GM10847 (cell line): ENCODE results near the gene NLGN1.

Source experiments
- POLR2A ChIP-seq: IDR thresholded peaks from 2 replicates; pipeline ENCODE4 v1.6.1; 2011; ENCODE audit not compliant: insufficient read length; ENCODE audit errors: extremely low read depth

The NLGN1 gene

DNA sequence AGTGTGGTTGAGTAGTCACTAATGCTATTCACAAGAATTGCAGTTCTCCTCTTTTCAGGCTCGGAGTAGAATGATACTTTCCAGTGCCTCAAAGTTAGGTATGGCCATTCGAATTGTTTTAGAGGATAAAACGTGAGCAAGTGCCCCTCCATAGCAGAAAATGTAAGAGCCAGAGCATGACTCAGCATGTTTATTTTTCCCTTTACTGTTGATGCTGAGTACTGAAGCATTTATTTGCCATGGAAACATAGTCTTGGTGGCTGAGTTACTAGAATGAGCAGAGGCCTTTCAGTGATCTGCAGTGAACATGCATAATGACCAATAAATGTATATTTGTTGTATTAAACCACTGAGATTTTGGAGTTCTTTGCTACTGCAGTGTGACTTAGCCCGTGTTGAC lies 540.6 kb downstream of the NLGN1 start:
- TF ChIP-seq POLR2A, result no peak

DNA sequence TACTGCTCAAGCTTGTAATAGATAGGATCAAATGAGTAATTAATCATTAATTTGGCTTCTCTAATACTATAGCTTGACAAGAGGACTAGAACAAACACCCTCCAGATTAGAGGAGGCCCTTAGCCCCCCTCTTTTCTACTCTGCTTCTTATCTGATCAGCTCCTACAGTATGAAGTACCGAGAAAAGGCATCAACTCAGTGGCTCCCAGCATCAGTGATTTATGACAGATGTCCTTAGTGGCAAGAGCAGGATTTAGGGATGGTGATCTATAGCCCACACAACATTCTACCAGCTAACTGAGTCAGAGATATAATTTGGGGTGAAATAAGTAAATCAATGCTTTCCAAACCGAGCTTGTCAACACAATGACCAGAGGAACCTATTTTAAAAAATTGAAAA lies 541.1 kb downstream of the NLGN1 start:
- no peak for TF ChIP-seq POLR2A

DNA sequence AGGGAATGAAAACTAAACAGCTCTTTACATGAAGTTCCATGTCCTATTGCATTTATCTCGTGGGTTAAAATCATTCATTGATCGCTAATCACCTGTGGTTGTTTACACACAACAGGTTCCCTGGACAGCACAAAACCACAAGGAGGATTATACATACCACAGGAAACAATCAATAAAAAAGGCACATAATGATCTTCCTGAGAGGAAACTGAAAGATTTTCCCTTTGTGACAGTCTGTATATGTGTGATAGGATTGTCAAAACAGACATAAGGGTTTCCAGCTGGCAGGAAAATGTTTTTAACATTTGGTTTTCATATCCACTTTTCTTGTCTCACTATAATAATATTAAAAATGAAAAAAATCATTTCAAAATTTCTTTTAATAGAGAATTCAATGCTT lies 541.8 kb downstream of the NLGN1 start:
- TF ChIP-seq POLR2A, result no peak

DNA sequence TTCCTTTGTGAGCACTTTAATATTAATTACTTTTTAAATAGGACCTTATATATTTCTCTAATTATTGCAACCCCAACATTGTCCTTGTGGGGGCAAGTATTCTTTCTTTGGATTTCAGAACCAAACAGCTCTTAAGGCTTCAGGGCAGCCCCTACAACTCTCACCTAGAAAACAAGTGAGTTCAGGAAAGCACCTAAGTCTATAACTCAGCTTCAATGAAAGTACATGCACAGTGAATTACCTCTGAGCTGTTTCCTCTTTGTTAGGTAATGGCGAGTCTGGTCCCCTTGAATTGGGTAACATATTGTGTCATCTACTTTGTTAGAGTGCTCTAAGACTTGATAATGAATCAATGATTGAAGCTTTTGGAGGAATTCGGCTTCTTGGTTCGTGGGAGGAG lies 545.7 kb downstream of the NLGN1 start:
- no peak for TF ChIP-seq POLR2A

DNA sequence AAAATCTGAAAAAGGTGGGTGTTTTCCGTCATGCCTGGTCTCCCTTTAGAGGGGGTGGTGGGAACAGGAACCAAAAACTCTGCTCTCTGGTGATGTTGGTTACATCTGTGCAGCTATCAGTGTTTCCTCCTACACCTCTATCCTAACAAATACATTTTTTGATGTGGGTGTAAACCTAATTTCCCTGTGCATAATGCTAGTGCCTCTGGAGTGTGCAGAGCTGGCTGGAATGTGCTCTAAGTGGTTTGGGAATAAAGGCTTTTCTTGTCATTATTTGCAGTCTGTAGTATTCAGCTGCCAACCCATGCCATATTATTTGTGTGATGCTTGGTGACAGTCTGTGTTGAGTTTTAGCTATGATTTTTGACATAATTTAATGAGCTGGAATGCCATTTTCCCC lies 547.6 kb downstream of the NLGN1 start:
- no peak for TF ChIP-seq POLR2A

DNA sequence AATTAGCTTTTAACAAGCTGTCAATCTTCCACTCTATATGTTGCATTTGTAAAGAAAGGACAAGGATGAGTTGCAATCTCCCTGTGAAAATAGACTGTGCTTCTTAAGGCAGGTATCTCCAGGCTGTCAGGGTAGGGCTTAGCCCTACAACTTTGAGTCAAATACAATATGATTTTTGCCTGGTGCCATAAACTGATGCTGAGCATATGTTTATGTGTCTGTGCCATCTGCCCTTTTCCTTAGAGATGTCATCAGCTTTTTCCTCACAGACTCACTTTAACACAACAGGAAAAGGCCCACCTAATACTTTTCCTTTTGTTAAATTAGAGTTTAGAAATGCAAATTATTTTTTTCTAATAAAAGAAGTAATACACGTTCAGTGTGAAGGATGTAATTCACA lies 548.3 kb downstream of the NLGN1 start:
- TF ChIP-seq POLR2A, result no peak

DNA sequence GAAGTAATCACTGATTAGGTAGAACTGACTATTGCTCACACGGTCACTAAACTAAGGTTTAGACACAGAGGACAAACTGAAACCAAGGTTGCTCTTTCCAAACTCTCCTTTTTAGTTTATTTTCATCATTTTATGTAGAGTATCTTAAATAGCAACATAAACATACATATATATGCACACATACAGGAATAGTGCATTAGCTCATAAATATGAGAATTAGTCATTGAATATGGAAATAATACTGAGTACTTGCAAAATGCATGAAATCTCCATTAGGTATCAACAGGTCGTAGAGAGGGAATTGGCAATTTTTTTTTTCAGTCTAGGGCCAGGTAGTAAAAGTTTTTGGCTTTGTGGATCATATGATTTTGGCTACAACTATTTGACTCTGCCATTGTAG lies 557.1 kb downstream of the NLGN1 start:
- TF ChIP-seq POLR2A, result no peak

DNA sequence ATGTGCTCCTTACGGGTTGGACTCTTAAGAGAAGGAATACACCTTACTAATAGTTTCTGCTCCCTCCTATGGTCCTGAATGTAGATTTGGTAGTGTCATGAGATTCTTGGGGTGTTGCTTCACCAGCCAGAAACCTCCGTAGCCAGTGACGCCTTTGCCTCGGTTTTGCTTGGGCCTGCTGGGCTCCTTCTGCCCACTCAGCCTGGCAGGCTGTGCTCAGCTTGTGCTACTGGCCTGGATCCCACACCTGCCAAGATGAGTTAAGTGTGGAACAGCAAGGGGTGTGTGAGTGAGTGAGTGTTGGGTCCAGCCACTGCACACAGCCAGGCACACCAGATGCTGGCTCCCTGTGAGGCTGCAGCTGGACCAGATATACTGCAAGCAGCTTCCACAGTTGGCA lies 560.1 kb downstream of the NLGN1 start:
- no peak for TF ChIP-seq POLR2A

DNA sequence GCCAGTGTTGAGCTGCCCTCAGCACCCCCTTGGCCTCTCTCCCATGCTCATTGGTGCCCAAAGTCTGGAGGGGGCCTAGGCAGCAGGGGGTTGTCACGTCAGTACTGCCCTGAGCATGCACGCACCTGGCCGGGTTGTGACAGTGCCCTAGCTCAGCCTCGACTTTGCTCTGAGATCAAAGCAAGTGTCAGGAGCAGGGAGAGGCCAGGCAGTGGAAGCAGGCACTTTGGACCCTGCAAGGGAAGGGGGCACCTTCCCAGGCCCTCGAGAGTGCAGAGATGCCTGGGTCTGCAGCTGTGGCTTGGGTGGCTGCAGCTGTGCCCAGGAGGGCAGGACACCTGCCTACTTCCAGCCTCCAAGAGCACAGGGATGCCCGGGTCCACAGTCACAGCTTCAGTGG lies 561.3 kb downstream of the NLGN1 start:
- TF ChIP-seq POLR2A, result no peak

DNA sequence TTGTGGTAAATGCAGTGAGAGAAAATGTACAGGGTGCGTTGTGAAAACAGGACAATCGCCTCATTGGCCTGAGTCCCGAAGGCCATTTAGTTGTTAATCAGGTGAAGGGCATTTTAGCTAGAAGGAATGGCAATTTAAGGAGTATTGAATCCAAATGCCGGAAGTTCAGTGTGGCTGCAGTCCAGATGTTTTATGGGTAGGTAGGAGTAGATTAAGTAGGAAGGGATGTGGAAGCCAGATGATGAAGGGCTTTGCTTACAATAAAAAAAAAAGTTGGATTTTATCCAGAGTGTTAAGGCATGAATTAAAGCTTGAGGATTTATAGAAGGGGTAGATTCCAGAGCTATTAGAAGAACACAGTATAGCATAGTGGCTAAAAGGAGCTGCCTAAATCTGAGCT lies 572.7 kb downstream of the NLGN1 start:
- no peak for TF ChIP-seq POLR2A

DNA sequence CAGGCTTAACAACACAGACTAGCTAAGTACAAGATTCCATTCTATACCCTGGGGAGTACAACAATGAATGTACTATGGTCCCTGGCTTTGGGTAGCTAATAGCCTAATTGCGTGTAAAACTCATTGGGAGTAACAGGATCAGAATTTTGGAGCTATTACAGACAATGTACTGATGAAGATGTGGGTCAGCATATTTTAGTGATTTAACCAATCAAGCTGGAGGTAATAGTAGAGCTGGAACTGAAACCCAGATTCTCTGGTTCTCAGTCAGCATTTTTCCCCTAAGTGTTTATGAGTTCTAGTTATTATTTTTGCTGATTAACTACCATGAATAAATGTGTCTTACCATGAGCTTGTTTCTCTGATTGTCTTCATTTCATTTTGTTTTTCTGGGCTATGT lies 578.7 kb downstream of the NLGN1 start:
- TF ChIP-seq POLR2A, result no peak

DNA sequence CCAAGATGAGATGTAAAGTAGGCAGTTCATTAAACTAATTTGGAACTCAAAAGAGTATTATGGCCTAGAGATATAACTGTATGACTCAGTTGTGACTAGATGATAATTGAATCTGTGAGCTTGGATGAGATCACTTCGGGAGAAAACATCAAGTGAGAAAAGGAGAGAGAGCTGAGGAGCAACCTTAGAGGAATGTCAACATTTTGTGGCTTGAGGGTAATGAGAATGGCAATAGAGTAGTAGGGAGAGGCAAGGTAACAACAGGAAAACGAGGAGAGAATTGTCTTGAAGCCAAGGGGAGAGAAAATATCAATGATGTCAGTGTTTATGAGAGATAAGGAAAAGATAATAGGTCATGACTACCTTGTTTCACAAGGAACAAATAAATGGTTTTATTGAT lies 580.2 kb downstream of the NLGN1 start:
- TF ChIP-seq POLR2A, result no peak

DNA sequence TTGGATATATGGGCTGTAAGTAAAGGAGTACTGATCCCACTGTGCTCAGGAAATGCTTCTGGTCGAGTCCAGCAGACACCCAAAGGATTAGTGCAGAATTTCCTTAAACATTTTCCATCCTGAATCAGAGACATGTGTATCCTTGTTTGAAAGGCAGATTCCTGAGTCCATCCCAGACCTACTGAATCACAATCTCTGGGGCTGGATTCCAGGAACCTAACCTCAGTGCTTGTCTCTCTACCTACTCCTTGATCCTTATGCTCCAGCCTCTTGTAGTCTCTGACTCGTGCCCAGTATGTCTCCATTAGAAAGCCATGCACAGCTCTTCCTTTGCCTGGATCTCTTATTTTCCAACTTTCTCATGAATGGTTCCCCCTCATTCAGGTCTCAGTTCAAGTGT lies 585.8 kb downstream of the NLGN1 start:
- no peak for TF ChIP-seq POLR2A

DNA sequence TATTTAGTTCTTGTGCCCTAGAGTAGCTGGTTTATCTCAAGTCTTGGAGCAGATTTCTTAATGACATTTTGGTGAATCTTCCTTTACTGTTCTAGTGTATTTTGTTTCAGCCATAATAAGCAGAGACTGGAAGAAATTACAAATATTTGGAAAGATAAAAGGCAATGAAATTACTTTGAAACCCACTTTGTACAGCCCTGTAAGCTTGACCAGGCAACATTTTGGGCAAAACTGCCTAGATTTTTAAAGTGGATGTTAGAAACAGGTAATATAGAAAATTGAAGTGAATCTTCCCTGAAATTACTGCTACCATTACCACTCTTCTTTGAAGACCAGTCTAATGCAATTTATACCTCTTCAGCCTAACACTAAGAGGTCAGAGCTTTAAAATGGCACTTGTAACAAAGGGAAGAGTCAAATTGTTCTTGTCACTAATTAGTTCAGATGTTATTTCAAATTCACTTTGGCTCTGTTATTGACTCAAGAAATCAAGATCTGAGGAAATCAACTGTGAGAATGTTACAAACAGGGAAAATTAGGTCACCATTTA lies 589.4 kb downstream of the NLGN1 start:
- no peak for TF ChIP-seq POLR2A

DNA sequence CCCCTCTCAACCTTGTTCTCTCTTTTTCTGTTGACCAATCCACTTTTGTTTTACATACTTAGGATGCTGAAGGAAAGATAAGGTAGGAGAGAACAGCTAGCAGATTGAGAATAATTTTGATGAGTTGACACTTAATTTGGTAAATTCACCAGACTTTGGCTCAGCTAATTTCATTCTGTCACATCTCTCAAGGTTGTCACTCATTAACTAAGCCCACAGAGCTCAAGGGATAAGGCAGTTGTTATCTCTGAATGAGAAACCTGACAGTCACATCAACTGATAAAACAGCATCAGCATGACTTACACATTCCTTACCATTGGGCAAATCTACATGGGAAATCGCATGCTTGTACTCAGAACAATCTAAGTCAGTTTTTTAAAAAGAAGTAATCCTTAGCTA lies 591.4 kb downstream of the NLGN1 start:
- no peak for TF ChIP-seq POLR2A

DNA sequence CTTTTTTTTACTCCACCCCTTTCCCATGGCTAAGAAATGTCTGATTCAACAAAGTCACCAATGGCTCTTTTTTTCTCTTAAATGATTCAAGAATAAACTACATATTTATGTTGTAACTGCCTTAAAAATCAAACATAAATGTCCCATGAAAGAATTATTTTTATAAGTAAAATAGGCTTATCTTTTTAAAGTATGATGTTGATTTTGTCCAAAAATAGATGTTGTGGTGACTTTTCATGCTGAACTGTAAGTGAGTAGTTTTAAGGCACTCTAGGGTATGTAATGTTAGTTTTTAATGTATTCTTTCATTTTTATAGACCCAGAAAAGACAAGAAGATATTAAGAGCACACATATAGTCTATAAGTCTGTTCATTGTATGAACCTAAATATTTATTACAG lies 594.9 kb downstream of the NLGN1 start:
- TF ChIP-seq POLR2A, result no peak

DNA sequence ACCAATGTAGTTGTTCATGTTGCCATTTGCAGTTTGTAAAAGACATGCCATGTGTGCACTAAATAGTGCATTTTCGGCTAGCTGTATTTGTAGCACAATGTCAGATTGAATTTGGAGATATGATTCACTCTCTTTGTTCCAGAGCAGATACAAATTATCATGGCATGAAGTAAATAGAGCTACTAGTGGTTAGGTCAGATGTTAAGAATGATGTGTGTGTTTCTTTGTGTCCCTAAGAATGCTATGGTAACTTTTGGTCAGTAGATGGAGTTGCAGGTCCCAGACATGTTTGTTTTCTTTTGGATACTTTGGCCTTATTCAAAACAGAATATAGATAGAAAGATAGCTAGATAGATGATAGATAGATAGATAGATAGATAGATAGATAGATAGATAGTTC lies 595.8 kb downstream of the NLGN1 start:
- TF ChIP-seq POLR2A, result no peak

DNA sequence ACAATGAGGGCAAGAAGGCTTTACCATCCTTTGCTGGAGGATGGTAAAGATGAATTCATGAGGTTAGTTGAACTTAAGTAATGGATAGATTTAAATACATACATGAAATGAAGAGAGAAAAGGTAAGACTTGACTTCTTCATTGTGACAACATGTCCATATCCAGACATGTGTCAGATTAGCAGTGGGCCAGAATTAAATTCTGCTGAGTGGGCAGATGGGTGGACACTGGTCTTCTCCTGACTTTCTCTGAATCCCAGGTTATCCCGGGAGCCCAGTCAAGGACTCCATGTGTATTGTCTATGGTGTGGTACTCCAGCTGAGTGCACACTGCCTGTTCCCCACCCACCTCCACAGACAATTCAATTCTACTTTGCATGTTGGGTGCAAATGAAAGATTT lies 603.1 kb downstream of the NLGN1 start:
- no peak for TF ChIP-seq POLR2A
